CD14-positive monocyte (primary cell): ENCODE results near the gene PDGFB. TPM values are rescaled to one million over a fixed set of nuclear protein-coding genes. Genes with fewer than 3 reads are reported as not detected.
A peak's percentile ranks its signal among the peaks of the same experiment; 100 is the strongest.

ENCODE experiments used
- DNase-seq, 3 donors: peaks; one replicate each; pipeline ENCODE4 v3.0.0-alpha.2; 2011 to 2022
- H2AFZ ChIP-seq: 2 replicates; pipeline ENCODE4 v1.6.0; 2012; ENCODE audit warnings: mild to moderate bottlenecking, low read depth, low read length, inconsistent platforms; ENCODE audit not compliant: insufficient read depth, poor library complexity, severe bottlenecking
- H3K27ac ChIP-seq, 2 donors: 1 replicate in 1 of 2; 2 replicates in 1 of 2; pipeline ENCODE4 v1.5.1; 2012 to 2013; ENCODE audit warnings: low read length in 2 of 2, control low read depth in 1 of 2, inconsistent platforms in 1 of 2, low read depth in 1 of 2, mild to moderate bottlenecking in 1 of 2
- H3K27me3 ChIP-seq, 2 donors: one replicate each; pipeline versions ENCODE4 v1.6.0 to v1.6.1; 2011 to 2013; ENCODE audit warnings: low read length in 2 of 2; ENCODE audit not compliant: control insufficient read depth in 2 of 2, insufficient read depth in 2 of 2
- H3K36me3 ChIP-seq, 2 donors: replicated peaks in 1 of 2; 1 replicate in 1 of 2; 2 replicates in 1 of 2; pipeline versions ENCODE4 v1.5.1 to v1.6.1; 2012 to 2013; ENCODE audit warnings: low read length in 2 of 2, control low read depth in 1 of 2, inconsistent platforms in 1 of 2, mild to moderate bottlenecking in 1 of 2; ENCODE audit not compliant: insufficient read depth in 2 of 2, control insufficient read depth in 1 of 2
- H3K4me1 ChIP-seq, 2 donors: 1 replicate in 1 of 2; 2 replicates in 1 of 2; pipeline versions ENCODE4 v1.5.1 to v1.6.1; 2012 to 2013; ENCODE audit warnings: low read length in 2 of 2, control low read depth in 1 of 2, inconsistent platforms in 1 of 2, mild to moderate bottlenecking in 1 of 2, moderate library complexity in 1 of 2; ENCODE audit not compliant: insufficient read depth in 2 of 2, control insufficient read depth in 1 of 2
- H3K4me2 ChIP-seq: replicated peaks from 2 replicates; pipeline ENCODE3; 2012; ENCODE audit warnings: low read length, moderate library complexity, mild to moderate bottlenecking; ENCODE audit not compliant: poor library complexity, severe bottlenecking; ENCODE audit errors: extremely low read depth
- H3K4me3 ChIP-seq, 3 experiments: fragments of 200-600 bp in 1 of 3; sonication (generic) in 1 of 3; replicated peaks in 1 of 3; 1 replicate in 2 of 3; 2 replicates in 1 of 3; pipeline ENCODE4 v1.5.1; 2011 to 2013; ENCODE audit warnings: low read length in 3 of 3, mild to moderate bottlenecking in 3 of 3, control low read depth in 2 of 3, low read depth in 2 of 3, inconsistent platforms in 1 of 3, moderate library complexity in 1 of 3
- H3K79me2 ChIP-seq: 2 replicates; pipeline ENCODE4 v1.6.0; 2012; ENCODE audit warnings: mild to moderate bottlenecking, control low read depth, inconsistent platforms, low read length, moderate library complexity; ENCODE audit not compliant: insufficient read depth
- H3K9ac ChIP-seq: 2 replicates; pipeline ENCODE4 v1.6.0; 2017; ENCODE audit warnings: low read length, mild to moderate bottlenecking; ENCODE audit not compliant: insufficient read depth, poor library complexity, severe bottlenecking
- H3K9me3 ChIP-seq, 2 donors: replicated peaks in 1 of 2; 1 replicate in 1 of 2; 2 replicates in 1 of 2; pipeline versions ENCODE4 v1.5.1 to v1.6.1; 2012 to 2013; ENCODE audit warnings: low read length in 2 of 2, control low read depth in 1 of 2; ENCODE audit not compliant: control insufficient read depth in 1 of 2, insufficient read depth in 1 of 2
- H4K20me1 ChIP-seq: 2 replicates; pipeline ENCODE4 v1.6.0; 2012; ENCODE audit warnings: mild to moderate bottlenecking, low read length, control low read depth, moderate library complexity; ENCODE audit not compliant: insufficient read depth
- H3K27ac Mint-ChIP-seq, 7 donors: one replicate each; pipeline ENCODE4 v1.8.0; 2020; ENCODE audit warnings: mild to moderate bottlenecking in 7 of 7, mixed read lengths in 7 of 7, moderate library complexity in 6 of 7, inconsistent platforms in 2 of 7
- H3K27me3 Mint-ChIP-seq, 3 donors: one replicate each; pipeline ENCODE4 v1.8.0; 2021 to 2022; ENCODE audit warnings: low read depth in 3 of 3, mild to moderate bottlenecking in 3 of 3, mixed read lengths in 3 of 3, moderate library complexity in 3 of 3, inconsistent platforms in 1 of 3
- H3K36me3 Mint-ChIP-seq, 2 donors: one replicate each; pipeline ENCODE4 v1.8.0; 2020; ENCODE audit warnings: mixed read lengths in 2 of 2, inconsistent platforms in 1 of 2, mild to moderate bottlenecking in 1 of 2
- H3K4me1 Mint-ChIP-seq: one replicate; pipeline ENCODE4 v1.8.0; 2020; ENCODE audit warnings: mild to moderate bottlenecking, mixed read lengths
- H3K4me3 Mint-ChIP-seq, 2 donors: one replicate each; pipeline ENCODE4 v1.8.0; 2020; ENCODE audit warnings: mild to moderate bottlenecking in 2 of 2, mixed read lengths in 2 of 2, moderate library complexity in 1 of 2
- H3K9me3 Mint-ChIP-seq, 7 donors: one replicate each; pipeline ENCODE4 v1.8.0; 2020 to 2022; ENCODE audit warnings: mixed read lengths in 7 of 7, mild to moderate bottlenecking in 6 of 7, moderate library complexity in 6 of 7, inconsistent platforms in 2 of 7
- WGBS: methylation state at CpG from one replicate; pipeline ENCODE4 v1.1.5; 2013; ENCODE audit warnings: missing lambda C conversion rate; ENCODE audit not compliant: insufficient coverage; 5-methylcytosine and 5-hydroxymethylcytosine counted together
- intact Hi-C, 2 donors: fragments of 100-400 bp; cut with micrococcal nuclease; formaldehyde crosslinking; loops; one replicate each; pipeline versions ENCODE4 v1.15.0 to v1.15.1; 2023
- polyA plus RNA-seq, 3 donors: library from polyadenylated mRNA; depleted of rRNA in 1 of 3; unstranded in 2 of 3; stranded (reverse) in 1 of 3; fragments of 300-500 nt in 2 of 3; fragments of >200 nt in 1 of 3; fragmentation: Illumina TruSeq in 2 of 3; gene quantifications; 1 replicate in 2 of 3; 2 replicates in 1 of 3; pipeline ENCODE4 v1.2.3, GENCODE V29; 2012 to 2021
- TF ChIP-seq, protein P1 (sequence below): fragments of 200-600 bp; IDR thresholded peaks from one replicate; pipeline ENCODE4 v1.8.0; 2022; ENCODE audit warnings: antibody characterized with exemption, mild to moderate bottlenecking

Gene PDGFB
- polyA plus RNA-seq, 3 donors = 0.15 TPM; not detected in 2

DNA sequence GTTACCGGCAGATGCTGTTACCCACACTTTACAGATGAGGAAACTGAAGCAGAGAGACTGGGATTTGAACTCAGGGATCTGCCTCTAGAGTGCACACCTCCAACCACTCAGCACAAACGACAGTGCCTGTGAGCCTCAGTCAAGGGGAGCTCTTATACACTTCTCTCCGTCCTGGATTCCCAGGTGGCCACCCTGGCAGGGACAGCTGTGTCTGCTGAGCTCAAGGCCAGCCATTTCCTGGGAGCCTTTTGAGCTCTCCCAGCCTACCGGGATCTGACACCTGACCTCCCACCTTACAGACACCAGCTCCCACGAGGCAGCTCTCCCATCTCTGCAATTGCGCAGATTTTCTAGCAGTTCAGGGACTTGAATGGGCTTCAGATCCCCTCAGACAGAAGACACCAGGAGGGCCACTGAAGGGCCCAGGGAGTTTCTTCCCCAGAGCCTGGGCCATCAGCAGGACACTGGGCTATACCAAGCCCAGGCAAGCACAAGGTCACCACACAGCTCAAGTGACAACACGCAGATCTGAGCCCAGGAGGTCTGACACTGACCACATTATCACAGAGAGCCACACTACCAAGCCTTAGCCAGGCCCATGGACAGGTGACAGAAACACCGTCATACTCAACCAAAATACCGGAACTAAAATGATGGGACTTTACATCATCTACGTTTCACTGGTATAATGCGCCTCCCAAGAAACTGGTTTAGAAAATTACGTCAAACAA is 17.1 kb downstream of the PDGFB start:
- Mint-ChIP-seq H3K36me3 (no peaks in the 10 kb centered on the region), H3K4me3 (peak overlapping the region in 1 of 2 donors; percentile 51), H3K27ac (no peak overlapping the region), H3K4me1 (peaks cover 9% of the 10 kb centered on the region), H3K27me3 (peaks cover 73 to 95% (median 74%) of the 10 kb centered on the region in 3 donors), H3K9me3 (peaks cover 0 to 13% (median 4%) of the 10 kb centered on the region in 7 donors)
- Histone ChIP-seq H3K79me2 (no peaks in the 10 kb centered on the region), H3K4me1 (no peaks in the 10 kb centered on the region), H3K27me3 (peaks cover 21 to 73% of the 10 kb centered on the region in 2 donors), H3K27ac (no peak overlapping the region), H4K20me1 (no peaks in the 10 kb centered on the region), H3K4me3 (no peak overlapping the region), H3K36me3 (no peaks in the 10 kb centered on the region), H3K9ac (no peak overlapping the region), H2AFZ (no peak overlapping the region), H3K9me3 (peaks cover 4 to 6% of the 10 kb centered on the region in 2 donors), H3K4me2 (no peak overlapping the region)
- DNase-seq = no peak
- TF ChIP-seq, protein P1, sequence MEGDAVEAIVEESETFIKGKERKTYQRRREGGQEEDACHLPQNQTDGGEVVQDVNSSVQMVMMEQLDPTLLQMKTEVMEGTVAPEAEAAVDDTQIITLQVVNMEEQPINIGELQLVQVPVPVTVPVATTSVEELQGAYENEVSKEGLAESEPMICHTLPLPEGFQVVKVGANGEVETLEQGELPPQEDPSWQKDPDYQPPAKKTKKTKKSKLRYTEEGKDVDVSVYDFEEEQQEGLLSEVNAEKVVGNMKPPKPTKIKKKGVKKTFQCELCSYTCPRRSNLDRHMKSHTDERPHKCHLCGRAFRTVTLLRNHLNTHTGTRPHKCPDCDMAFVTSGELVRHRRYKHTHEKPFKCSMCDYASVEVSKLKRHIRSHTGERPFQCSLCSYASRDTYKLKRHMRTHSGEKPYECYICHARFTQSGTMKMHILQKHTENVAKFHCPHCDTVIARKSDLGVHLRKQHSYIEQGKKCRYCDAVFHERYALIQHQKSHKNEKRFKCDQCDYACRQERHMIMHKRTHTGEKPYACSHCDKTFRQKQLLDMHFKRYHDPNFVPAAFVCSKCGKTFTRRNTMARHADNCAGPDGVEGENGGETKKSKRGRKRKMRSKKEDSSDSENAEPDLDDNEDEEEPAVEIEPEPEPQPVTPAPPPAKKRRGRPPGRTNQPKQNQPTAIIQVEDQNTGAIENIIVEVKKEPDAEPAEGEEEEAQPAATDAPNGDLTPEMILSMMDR = no peak
- intact Hi-C loops = no loop called here
- WGBS = 82% methylated on average over 6 of the region's 12 CpGs

- DNase-seq = no peak
- no peak overlapping the region for H3K4me3 ChIP-seq
- peaks cover 16 to 73% of the 10 kb centered on the region in 2 donors for H3K27me3 ChIP-seq
- H4K20me1 ChIP-seq = no peaks in the 10 kb centered on the region
- H3K4me1 ChIP-seq = no peaks in the 10 kb centered on the region
- intact Hi-C loops = loop anchor here in 1 of 2 donors (1.0 kb wide), 1 partner anchor 13 kb away; no protein-coding TSS in a partner anchor
- peaks cover 9% of the 10 kb centered on the region for H3K4me1 Mint-ChIP-seq
- peaks cover 4 to 7% of the 10 kb centered on the region in 2 donors for H3K9me3 ChIP-seq
- no peaks in the 10 kb centered on the region for H3K36me3 ChIP-seq
- H3K36me3 Mint-ChIP-seq = no peaks in the 10 kb centered on the region
- WGBS = 91% methylated on average over 5 of the region's 6 CpGs
- H3K4me2 ChIP-seq = no peak overlapping the region
- H3K9ac ChIP-seq = no peak overlapping the region
- no peak overlapping the region for H2AFZ ChIP-seq
- no peak overlapping the region for H3K27ac ChIP-seq
- peaks cover 66 to 94% (median 72%) of the 10 kb centered on the region in 3 donors for H3K27me3 Mint-ChIP-seq
- no peak overlapping the region for H3K27ac Mint-ChIP-seq
- H3K9me3 Mint-ChIP-seq = peaks cover 0 to 18% (median 6%) of the 10 kb centered on the region in 7 donors
- no peaks in the 10 kb centered on the region for H3K79me2 ChIP-seq
- H3K4me3 Mint-ChIP-seq = no peak overlapping the region
- TF ChIP-seq, protein P1 = no peak
Measured at GRCh38 chr22:39226353-39226752, 18.4 kb downstream of the PDGFB start.
